ENCODE results near the gene SCYL1. TPM values are rescaled to one million over a fixed set of nuclear protein-coding genes. Genes with fewer than 3 reads are reported as not detected.

The SCYL1 gene
- total and polyA plus RNA-seq, 4 donors = 33.7 to 62.0 (median 52.6) TPM

- WGBS = 93% methylated on average over 19 of the region's 19 CpGs
- DNase-seq (ENCODE audit: low spot score) = no peak
- TF ChIP-seq HNF4A (conservative IDR thresholded peaks at IDR 0.05) = no peak
- no peak for TF ChIP-seq RAD21 (IDR thresholded peaks at IDR 0.05)
- TF ChIP-seq SP1 (IDR thresholded peaks at IDR 0.05) = no peak
- TF ChIP-seq REST (IDR thresholded peaks at IDR 0.05) = no peak
- no peak for TF ChIP-seq JUND (IDR thresholded peaks at IDR 0.05)
- no peak for TF ChIP-seq NR2F2 (IDR thresholded peaks at IDR 0.05)
- TF ChIP-seq CTCF (IDR thresholded peaks at IDR 0.05; ENCODE audit: low read depth, low read length, missing input control) = no peak
- TF ChIP-seq GABPA (IDR thresholded peaks at IDR 0.05 in 1 of 2, conservative IDR thresholded peaks at IDR 0.05 in 1 of 2) = no peak
- no peak for TF ChIP-seq YY1 (IDR thresholded peaks at IDR 0.05)
- no peak for TF ChIP-seq RXRA (IDR thresholded peaks at IDR 0.05)
- no peak for TF ChIP-seq ATF3 (IDR thresholded peaks at IDR 0.05)
- TF ChIP-seq FOXA1 (IDR thresholded peaks at IDR 0.05) = no peak
- no peak for TF ChIP-seq ZBTB33 (IDR thresholded peaks at IDR 0.05)
- TF ChIP-seq TAF1 (conservative IDR thresholded peaks at IDR 0.05) = no peak
- TF ChIP-seq FOXA2 (IDR thresholded peaks at IDR 0.05) = no peak
- Histone ChIP-seq H3K27ac (ENCODE audit: low read depth in 1 of 2, low read length in 2 of 2) (no peak overlapping the region), H3K27me3 (ENCODE audit: control insufficient read depth in 4 of 4, insufficient read depth in 4 of 4, low read length in 3 of 4) (no peaks in the 10 kb centered on the region), H3K4me1 (ENCODE audit: control insufficient read depth in 4 of 4, insufficient read depth in 4 of 4, low read length in 3 of 4) (peaks cover 5 to 21% (median 15%) of the 10 kb centered on the region in 4 donors), H3K4me3 (ENCODE audit: low read depth in 1 of 3, low read length in 3 of 3) (no peak overlapping the region), H3K9ac (ENCODE audit: low read depth in 1 of 2, low read length in 2 of 2) (no peak overlapping the region), H3K36me3 (ENCODE audit: control insufficient read depth in 4 of 4, insufficient read depth in 3 of 4, low read depth in 1 of 4, low read length in 3 of 4) (peaks cover 0 to 7% (median 1%) of the 10 kb centered on the region in 4 donors), H3K9me3 (ENCODE audit: control insufficient read depth in 4 of 4, low read length in 3 of 4) (no peaks in the 10 kb centered on the region)
These were observed 55.3 kb downstream of the SCYL1 start for GRCh38 chr11:65580031-65580692.

GRCh38 chr11:65580756-65581155 lies 55.9 kb downstream of the SCYL1 start:
- H3K9me3 ChIP-seq (ENCODE audit: control insufficient read depth in 4 of 4, low read length in 3 of 4) = no peaks in the 10 kb centered on the region
- H3K27ac ChIP-seq (ENCODE audit: low read depth in 1 of 2, low read length in 2 of 2) = no peak overlapping the region
- no peaks in the 10 kb centered on the region for H3K27me3 ChIP-seq (ENCODE audit: control insufficient read depth in 4 of 4, insufficient read depth in 4 of 4, low read length in 3 of 4)
- no peak overlapping the region for H3K9ac ChIP-seq (ENCODE audit: low read depth in 1 of 2, low read length in 2 of 2)
- DNase-seq (ENCODE audit: low spot score) = no peak
- no peak overlapping the region for H3K4me3 ChIP-seq (ENCODE audit: low read depth in 1 of 3, low read length in 3 of 3)
- peaks cover 0 to 7% (median 2%) of the 10 kb centered on the region in 4 donors for H3K36me3 ChIP-seq (ENCODE audit: control insufficient read depth in 4 of 4, insufficient read depth in 3 of 4, low read depth in 1 of 4, low read length in 3 of 4)
- peaks cover 0 to 20% (median 12%) of the 10 kb centered on the region in 4 donors for H3K4me1 ChIP-seq (ENCODE audit: control insufficient read depth in 4 of 4, insufficient read depth in 4 of 4, low read length in 3 of 4)
- 94% methylated on average over 8 of the region's 8 CpGs for WGBS
- TF ChIP-seq YY1 (IDR thresholded peaks at IDR 0.05) = no peak
- TF ChIP-seq FOXA2 (IDR thresholded peaks at IDR 0.05) = no peak
- no peak for TF ChIP-seq HNF4G (IDR thresholded peaks at IDR 0.05)
- no peak for TF ChIP-seq CTCF (IDR thresholded peaks at IDR 0.05; ENCODE audit: low read depth, low read length, missing input control)
- TF ChIP-seq GABPA (IDR thresholded peaks at IDR 0.05 in 1 of 2, conservative IDR thresholded peaks at IDR 0.05 in 1 of 2) = no peak
- TF ChIP-seq HNF4A (conservative IDR thresholded peaks at IDR 0.05) = no peak
- TF ChIP-seq RAD21 (IDR thresholded peaks at IDR 0.05) = no peak
- TF ChIP-seq MAX (IDR thresholded peaks at IDR 0.05) = no peak
- no peak for TF ChIP-seq SP1 (IDR thresholded peaks at IDR 0.05)
- no peak for TF ChIP-seq ZBTB33 (IDR thresholded peaks at IDR 0.05)
- no peak for TF ChIP-seq NR2F2 (IDR thresholded peaks at IDR 0.05)
